Posterior vena cava (tissue), 2 donors: ENCODE data around the gene THUMPD3. TPM values are rescaled to one million over a fixed set of nuclear protein-coding genes. Genes with fewer than 3 reads are reported as not detected.
A peak's percentile ranks its signal among the peaks of the same experiment; 100 is the strongest.

ENCODE experiments used
- DNase-seq: peaks from one replicate; pipeline ENCODE4 v3.0.0-alpha.2; 2020; ENCODE audit warnings: low spot score
- intact Hi-C, 2 donors: fragments of 100-400 bp; cut with DNase I; formaldehyde crosslinking; loops; one replicate each; pipeline versions ENCODE4 v1.14.1 to v1.14.2; 2022 to 2023
- total RNA-seq, 2 donors: library from RNA; stranded (reverse); fragmentation: NEBNext Ultra II Directional; extraction: Animal tissue kit (Norgen Biotek cat#: 25700); gene quantifications; one replicate each; pipeline ENCODE4 v1.2.1, GENCODE V29; 2021
- donor health status: DM: yes; HTN: yes; CAD: no.
- donor health status: DM: yes; HTN: yes; CAD: no.

The THUMPD3 gene
- total RNA-seq, 2 donors from 2014 or later: 28.3 to 39.9 TPM

DNA sequence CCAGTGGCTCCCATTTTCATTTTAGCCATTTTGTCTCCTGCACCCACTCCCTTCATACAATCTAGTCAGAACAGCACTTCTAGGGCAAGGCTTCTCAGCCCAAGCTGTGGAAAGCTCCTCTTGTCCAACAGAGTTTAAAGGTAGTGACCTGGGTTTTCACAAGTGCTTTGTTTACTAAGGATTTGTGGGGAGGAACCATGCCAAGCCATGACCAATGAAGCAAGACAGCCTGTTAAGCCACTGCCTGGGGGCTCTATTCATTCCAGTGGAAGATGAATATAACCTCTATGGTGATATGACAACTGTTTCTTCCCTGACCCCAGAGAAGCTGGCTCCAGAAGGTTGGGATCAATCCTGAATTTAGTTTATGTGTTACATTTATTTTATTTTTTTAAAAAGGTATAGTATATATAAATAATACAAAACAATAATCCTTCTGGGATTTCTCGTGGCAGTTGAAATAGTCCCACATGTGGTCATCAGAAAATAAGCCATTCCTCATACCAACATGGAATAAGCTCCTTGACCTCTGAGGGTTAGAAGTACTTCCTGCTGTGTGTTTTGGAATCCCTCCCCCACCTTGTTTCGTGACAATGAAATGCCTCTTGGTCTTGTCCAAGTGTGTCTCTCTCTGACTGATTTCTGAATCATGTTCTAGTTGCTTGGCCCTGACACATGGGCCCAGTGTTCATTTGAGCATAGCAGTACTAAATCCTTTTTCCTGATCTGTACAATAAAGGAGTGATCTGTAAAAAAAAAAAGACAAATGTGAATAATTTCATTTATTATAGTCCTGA lies 13.3 kb upstream of the THUMPD3 start:
- intact Hi-C loops: loop anchor here in 1 of 2 donors (10.0 kb wide), 1 partner anchor 75 kb away; no protein-coding TSS in a partner anchor
- no peak for DNase-seq

DNA sequence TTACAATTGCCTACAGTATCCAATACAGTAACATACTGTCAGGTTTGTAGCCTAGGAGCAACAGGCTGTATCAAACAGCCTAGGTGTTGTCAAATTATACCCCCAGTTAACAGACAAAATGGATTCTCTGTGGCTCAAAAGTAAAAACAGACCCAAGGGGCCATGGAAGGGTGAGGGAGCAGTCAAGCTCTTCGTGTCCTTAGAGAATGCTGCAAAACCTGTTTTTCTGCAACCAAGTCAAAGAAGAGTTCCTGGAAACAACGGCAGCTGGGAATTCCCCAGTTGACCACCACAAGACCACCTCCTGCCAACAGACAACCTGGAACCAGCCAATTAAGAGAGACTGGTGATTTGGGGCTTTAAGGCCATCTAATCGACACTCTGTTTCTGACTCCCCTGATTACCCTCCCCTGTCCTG lies 11.1 kb upstream of the THUMPD3 start:
- intact Hi-C loops: loop anchor here in 1 of 2 donors (10.0 kb wide), 1 partner anchor 73 kb away; no protein-coding TSS in a partner anchor
- DNase-seq: no peak

DNA sequence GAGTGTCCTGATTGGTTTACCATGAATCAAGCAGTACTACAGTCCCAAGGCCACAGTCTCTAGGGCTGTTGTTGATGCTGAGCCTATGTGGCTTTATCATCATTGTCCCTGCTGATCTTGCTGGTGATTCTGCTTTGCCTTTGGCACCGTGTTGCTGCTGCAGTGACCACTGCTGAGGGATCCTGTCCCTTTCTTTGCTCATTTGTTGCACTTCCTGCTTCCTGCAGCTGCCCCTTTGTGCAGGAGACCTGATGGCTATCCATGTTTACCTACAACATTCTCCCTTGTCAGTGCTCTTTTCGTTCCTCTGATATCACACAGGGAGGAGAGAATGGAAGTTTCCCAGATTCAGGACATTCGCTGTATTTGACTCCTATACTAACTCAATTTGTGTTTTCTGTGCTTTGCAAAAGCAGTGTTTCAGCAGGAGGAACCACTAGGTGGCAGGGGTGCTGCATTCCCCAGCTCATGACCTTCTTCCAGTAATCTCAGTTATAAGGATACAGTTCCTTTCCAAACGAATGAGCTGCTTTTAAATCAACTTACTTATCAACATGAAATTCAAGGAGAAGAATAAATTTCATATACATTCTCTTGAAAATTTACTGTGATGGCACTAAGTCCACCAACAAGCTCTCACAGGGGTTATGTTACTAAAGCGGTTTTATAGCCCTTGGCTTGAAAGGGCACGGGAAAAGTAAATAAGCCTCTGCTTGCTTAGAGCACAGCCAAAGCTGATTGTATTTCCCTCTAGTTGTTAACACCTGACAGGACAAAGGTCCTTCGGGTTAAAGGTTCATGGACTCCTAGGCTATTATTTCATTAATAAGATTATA lies 9.7 kb upstream of the THUMPD3 start:
- intact Hi-C loops: loop anchor here in 1 of 2 donors (10.0 kb wide), 1 partner anchor 72 kb away; no protein-coding TSS in a partner anchor
- DNase-seq: peak; percentile 81

DNA sequence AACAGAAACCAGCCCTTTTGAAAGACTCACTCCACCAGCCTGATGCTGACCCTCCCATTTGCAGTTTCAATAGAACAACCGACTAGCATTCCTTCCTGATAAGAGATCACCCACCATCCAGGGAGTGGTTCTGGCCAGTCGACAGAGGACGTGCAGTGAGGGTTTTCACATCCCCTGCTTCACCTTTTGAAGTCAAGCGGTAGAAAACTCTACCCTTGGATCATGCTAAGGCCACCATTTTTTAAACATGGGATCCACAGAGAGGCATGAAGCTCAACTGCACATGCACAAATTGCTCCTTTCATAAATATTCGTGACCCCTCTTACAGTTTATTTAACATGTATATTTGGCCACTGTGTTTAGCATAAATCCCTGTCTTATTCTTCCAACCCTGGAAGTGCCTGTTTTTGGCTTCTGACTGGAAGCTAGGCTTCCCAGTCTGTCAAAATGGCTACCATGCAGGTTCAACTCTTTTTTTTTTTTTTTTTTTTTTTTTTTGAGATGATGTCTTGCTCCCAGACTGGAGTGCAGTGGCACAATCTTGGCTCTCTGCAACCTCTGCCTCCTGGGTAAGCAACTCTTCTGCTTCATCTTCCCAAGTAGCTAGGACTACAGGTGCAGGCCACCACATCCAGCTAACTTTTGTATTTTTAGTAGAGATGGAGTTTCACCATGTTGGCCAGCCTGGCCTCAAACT lies 1.0 kb upstream of the THUMPD3 start:
- no peak for DNase-seq
- intact Hi-C loops: no loop called here

DNA sequence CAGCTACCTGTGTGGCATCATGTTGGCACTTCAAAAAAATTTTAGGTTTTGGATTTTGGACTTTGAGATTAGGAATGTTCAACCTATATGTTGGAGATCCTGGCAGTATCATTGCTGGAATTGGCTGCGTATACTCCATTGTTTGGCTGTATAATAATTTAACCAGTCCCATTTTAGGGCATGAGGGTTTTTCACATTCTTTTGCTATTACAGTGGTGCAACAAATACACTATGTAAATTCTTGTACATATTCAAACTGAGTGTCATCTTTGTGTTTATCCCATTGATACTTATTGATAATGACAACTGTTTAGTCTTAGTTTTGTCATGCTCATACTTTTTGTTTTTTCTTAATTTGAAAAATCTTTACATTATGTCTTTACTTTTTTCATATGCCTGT lies 6.7 kb downstream of the THUMPD3 start:
- intact Hi-C loops: no loop called here
- no peak for DNase-seq

DNA sequence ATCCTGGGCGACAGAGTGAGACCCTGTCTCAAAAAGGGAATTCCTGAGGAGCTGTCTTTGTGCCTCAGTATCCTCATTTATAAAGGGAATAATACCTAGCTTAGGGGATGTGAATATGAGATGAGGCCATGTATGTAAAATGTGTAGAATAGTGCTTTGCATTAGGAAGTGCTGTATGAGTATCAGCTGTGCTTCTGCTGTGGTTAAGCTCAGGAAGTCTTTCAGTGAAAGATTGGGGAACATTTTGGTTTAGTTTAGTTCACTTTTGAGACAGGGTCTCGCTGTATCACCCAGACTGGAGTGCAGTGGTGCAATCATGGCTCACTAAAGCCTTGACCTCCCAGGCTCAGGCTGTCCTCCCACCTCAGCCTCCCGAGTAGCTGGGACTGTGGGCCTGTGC lies 10.6 kb downstream of the THUMPD3 start:
- intact Hi-C loops: no loop called here
- DNase-seq: no peak

DNA sequence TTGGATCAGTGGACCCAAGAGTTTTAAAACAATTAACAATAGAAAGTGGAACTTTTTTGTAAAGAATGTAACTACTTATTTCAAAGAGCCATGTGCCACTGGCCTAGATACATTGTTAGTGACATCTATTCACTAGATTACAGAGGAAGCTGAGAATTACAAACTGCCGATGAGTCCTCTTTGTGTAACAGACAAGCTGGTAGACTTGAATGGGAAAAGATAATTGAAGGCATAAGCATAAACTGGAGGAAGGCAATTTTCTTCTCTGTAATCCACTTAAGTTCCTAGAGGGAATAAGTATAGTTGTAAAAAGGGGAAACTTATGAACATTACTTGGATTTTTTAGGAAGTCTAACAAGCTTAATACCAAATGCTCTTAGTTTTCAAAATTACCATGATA lies 15.1 kb downstream of the THUMPD3 start:
- no peak for DNase-seq

DNA sequence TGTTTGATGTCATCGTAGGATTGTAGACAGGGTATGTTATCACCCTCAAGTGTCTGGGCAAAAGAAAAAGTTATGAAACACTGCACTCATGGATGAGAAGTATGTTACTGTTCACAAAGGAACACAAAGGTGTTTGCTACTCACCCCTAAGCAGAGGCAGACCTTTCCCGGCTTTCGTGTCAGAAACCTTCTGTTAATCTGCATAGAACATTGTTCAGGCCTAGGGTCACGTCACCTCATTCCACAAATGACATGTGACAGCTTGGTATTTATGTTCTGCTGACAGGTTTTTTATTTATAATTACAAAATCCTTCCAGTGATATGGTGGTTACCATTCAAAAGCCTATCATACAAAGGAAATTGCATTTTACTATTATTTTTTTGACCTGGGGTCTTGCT lies 16.5 kb downstream of the THUMPD3 start:
- DNase-seq: no peak
- intact Hi-C loops: no loop called here

More for the DNA sequence above, 15.1 kb downstream of the THUMPD3 start:
- intact Hi-C loops: no loop called here

DNA sequence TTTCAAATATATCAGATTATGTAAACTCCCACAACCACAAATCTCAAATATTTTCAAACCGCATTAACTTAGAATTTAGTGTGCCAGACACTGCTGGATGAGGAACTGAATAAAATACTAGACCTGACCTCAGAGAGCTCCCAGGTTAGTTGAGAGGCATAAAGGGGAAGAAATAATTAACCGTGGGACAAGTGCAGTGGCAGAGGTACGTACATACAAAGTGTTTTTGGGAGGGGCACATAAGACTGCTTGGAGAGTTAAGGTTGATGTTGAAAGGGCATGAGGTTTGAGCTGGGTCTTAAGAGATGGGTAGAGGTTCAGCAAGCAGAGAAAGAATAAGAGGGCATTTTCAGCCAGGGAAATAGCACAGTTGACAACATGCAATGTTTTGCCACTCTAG lies 17.2 kb downstream of the THUMPD3 start:
- intact Hi-C loops: loop anchor here in 1 of 2 donors (10.0 kb wide), 1 partner anchor 55 kb away; no protein-coding TSS in a partner anchor

DNA sequence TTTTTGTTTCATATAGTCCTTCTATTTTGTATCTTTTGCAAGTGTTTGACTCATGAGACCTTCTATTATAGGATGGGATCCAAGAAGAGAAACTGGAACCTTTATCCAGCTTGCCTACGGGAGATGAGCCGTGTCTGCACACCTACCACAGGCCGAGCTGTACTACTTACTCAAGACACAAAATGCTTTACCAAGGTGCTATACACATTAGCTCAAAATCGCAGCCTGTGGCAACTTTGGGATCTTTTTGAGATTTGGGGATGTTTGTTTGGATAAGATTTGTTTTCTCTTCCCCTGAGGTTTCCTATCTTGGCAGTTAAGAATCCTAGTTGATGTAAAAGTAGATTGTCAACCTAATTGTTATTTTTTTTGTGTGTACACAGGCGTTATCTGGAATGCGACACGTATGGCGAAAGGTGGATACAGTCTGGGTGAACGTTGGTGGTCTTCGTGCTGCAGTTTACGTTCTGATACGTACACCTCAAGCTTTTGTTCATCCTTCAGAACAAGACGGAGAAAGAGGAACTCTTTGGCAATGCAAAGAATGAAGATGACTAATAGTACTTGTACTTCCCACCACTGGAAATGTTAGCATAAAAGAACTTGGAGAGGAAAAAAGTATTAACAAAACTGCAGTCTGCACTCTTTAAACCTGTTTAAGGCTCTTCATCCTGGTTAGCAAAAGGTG lies 21.4 kb downstream of the THUMPD3 start:
- intact Hi-C loops: loop anchor here in 1 of 2 donors (10.0 kb wide), 1 partner anchor 51 kb away; no protein-coding TSS in a partner anchor

More for the DNA sequence above, 17.2 kb downstream of the THUMPD3 start:
- no peak for DNase-seq

DNA sequence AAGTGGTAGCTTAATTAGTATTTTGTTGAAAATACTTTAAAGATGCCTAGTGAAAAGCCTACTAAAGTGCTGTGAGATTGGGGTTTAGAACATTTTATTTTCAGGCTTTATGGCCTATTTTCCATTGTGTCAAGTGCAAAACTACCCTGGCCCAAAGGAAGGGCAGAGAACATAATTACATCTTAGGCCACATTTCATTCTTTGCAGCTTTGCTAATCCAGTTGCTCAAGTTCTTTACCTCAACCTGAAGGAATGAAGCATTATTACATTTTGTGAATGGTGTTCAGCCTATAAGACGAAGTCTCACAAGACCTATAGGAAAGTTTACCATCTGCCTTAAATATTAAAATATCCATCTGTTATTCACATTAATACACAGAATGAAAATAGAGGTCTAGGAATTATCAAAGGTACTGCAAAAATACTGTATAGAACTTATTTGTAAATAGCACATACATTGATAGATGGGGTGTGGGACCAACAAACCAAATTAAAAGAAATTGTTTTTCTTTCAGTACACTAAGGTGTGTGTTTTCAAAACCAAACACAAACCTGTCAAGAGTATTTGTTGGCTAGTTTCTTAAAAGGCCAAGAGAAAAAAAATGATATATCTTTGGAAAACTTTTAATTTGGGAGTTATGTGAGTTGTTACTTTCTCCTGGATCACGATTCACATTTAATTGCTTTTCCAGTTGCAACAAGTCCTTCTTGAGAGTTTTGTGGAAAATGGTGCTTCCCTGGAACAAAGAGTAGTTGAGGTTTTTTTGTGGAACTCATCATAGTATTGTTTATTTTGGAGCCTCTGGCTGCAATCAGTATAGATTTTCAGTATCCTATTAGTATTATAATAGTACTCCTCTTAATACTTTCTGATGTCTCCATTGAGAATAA lies 22.6 kb downstream of the THUMPD3 start:
- intact Hi-C loops: loop anchor here in 1 of 2 donors (10.0 kb wide), 1 partner anchor 49 kb away; no protein-coding TSS in a partner anchor
- DNase-seq: no peak

More for the DNA sequence above, 21.4 kb downstream of the THUMPD3 start:
- no peak for DNase-seq

DNA sequence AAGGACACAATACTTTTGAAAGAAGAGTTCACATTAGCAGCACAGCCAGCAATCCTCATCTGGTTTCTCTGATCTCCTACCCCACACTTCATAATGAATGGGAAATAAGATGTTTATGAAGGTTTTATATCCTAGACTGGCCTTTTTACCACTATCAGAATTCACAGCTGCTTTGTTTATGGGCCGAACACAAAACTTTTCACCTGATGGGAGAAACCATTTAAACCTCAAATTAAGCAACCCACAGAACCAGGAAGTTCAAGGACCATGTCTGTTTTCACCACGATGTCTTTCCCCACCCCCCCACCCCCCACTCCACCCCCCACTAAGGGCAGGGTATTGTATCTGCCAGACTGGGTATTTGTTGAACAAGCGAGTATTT lies 23.2 kb downstream of the THUMPD3 start:
- DNase-seq: no peak
- intact Hi-C loops: loop anchor here in 1 of 2 donors (10.0 kb wide), 1 partner anchor 49 kb away; no protein-coding TSS in a partner anchor

DNA sequence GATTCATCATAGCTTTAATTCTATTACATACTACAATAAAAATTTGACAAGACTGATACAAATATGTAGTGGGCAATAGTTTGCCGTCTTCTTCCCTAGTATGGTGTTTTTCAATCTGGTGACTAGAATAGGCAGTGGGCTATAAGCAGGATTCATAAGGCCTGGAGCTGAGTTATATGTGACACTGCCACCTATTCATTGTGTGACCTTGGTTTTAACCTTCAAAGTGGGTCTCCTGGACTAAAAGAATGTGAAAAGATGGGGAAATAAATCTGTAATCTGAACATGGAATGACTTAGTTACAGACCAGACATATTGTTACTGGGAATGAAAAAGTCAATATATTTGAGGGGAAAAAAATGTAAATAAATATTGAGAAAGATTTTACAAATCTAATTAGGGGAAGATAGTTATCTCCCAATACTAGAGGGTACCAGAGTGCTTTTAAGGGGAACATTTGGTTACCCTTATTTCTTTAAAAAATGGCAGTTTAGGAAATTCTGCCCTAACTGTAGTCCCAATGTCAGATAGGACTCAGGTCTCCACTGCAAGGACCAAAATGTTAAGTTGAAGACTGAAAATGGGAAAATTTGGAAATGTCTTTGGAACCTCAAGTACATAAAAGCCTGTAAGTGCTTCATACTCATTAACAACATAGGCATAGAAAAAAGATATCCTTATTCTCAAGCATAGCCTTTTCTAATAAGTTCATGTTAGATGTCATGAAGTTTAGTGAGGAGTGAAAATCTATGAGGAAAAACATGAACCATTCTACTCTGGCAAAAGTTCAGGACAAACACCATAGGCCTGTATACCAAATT lies 23.9 kb downstream of the THUMPD3 start:
- intact Hi-C loops: loop anchor here in 1 of 2 donors (10.0 kb wide), 1 partner anchor 48 kb away; no protein-coding TSS in a partner anchor
- no peak for DNase-seq

DNA sequence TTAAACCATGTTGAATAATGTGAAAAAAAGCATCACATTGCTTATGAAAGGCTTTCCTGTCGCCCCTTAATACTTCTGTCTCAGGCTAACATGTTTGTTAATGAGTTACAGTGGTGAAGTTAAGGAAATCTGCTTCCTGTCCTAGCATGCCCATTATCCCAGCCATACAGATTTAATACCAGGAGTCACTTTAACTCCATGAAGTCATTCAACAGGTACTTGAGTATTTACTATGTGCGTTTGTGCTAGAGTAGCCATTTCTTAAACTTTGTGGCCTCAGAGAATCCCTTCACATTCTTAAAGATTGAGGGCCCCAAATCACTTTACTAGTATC lies 24.4 kb downstream of the THUMPD3 start:
- no peak for DNase-seq
- intact Hi-C loops: loop anchor here in 1 of 2 donors (10.0 kb wide), 1 partner anchor 48 kb away; no protein-coding TSS in a partner anchor

DNA sequence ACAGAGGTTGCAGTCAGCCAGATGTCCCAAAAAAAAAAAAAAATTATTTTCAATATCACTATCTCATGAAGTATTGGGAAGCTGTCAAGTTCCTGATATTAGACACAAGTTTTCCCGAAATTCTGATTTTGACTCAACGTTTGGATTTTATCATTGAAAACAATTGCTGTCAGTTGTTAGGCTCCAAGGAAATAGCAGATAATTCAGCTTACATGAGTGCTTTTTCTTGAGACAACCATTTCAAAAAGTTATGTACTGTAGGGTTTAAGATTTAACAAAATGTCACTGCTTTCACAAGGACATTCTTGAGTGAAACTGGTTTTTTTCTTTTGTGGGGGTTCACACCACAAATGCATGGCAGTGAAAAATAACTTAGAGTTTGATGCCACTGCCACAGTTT lies 25.3 kb downstream of the THUMPD3 start:
- no peak for DNase-seq
- intact Hi-C loops: loop anchor here in 1 of 2 donors (10.0 kb wide), 1 partner anchor 47 kb away; no protein-coding TSS in a partner anchor

DNA sequence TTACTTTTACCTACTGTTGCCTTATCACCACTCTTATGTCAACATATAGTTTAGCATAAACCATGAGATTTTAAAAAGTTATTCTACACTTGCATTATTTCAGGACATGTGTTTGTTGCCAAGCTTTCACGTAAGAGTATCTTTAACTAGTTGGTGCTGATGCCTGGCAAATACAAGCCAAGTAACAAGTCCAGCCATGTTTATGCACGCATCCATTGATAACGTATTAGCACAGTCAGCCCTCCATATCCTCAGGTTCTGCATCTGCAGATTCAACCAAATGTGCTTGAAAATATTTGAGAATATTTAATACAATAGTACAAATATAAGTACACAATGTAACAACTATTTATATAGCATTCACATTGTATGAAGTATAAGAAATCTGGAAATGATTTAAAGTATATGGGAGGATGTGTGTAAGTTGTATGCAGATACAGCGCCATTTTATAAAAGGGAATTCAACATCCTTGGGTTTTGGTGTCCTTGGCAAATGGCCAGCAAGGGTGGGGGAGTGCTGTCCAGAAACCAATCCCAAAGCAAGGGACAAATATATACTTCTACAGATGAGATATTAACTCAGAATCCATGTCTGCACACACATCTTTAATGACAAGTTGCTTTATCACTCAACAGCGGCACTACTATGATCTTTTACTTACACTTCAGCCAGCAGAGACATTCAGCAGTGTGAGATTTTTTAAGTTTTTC lies 25.9 kb downstream of the THUMPD3 start:
- intact Hi-C loops: loop anchor here in 1 of 2 donors (10.0 kb wide), 1 partner anchor 46 kb away; no protein-coding TSS in a partner anchor
- no peak for DNase-seq
